ENCODE measurements around the gene USP17L24.
"Not testable (repeated sequence)": the region's sequence is repeated elsewhere in the genome, so short reads cannot be mapped to it uniquely, and the experiment has no call there.

The USP17L24 gene, protein sequence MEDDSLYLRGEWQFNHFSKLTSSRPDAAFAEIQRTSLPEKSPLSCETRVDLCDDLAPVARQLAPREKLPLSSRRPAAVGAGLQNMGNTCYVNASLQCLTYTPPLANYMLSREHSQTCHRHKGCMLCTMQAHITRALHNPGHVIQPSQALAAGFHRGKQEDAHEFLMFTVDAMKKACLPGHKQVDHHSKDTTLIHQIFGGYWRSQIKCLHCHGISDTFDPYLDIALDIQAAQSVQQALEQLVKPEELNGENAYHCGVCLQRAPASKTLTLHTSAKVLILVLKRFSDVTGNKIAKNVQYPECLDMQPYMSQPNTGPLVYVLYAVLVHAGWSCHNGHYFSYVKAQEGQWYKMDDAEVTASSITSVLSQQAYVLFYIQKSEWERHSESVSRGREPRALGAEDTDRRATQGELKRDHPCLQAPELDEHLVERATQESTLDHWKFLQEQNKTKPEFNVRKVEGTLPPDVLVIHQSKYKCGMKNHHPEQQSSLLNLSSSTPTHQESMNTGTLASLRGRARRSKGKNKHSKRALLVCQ

DNA sequence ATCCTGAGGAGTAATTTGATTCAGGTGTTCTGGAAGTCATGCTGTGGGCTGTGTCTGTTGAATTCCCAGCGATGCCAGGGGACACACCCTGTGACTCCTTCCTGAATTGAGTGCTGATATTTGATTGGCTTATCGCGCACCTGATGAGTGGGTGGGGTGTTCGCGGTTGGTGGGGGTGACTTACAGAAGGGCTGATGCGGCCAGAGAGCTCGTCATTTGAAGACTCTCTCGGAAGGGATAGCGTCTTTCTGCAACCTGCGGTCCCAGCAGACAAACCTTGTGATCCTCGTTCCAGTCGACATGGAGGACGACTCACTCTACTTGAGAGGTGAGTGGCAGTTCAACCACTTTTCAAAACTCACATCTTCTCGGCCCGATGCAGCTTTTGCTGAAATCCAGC, at the start of gene USP17L24:
Gene USP17L24, plus strand, starts transcription at position 301 of the 400 bp plus-strand sequence. Its CDS starts 0 bp downstream, at position 301.
- H3K4me1 Mint-ChIP-seq (ENCODE audit: low read depth); H3K36me3 Mint-ChIP-seq (ENCODE audit: low read depth); H3K27me3 Mint-ChIP-seq; DNase-seq; H3K4me3 Mint-ChIP-seq; H3K27ac Mint-ChIP-seq; H3K9me3 Mint-ChIP-seq: not testable (repeated sequence)

DNA sequence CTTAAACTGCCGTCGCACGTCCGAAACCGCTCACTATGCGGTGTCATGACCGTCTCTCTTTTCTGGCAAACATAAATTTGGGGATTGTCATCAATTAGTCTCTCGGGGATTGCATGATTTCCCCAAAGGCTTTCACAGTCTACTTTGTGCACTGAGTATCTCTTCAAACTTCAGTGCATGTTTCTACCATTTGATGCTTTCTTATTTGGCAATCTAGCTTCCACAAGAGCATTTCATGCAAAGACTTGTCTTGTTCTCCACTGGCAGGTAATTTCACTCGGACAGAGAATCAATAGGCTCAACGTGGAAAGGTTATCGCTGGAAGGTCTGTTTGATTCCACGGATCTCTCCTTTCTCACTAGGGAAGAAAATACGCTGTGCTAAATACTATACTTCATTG, 774 bp upstream of the USP17L24 start:
- not testable (repeated sequence) for H3K27me3 Mint-ChIP-seq

DNA sequence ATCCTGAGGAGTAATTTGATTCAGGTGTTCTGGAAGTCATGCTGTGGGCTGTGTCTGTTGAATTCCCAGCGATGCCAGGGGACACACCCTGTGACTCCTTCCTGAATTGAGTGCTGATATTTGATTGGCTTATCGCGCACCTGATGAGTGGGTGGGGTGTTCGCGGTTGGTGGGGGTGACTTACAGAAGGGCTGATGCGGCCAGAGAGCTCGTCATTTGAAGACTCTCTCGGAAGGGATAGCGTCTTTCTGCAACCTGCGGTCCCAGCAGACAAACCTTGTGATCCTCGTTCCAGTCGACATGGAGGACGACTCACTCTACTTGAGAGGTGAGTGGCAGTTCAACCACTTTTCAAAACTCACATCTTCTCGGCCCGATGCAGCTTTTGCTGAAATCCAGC, 4.6 kb downstream of the USP17L24 start, which contains the start of gene USP17L25:
Gene USP17L25, plus strand, starts transcription at position 301 of the 400 bp plus-strand sequence. Its CDS starts 0 bp downstream, at position 301.
- H3K27me3 Mint-ChIP-seq; DNase-seq; H3K4me1 Mint-ChIP-seq (ENCODE audit: low read depth); H3K4me3 Mint-ChIP-seq; H3K36me3 Mint-ChIP-seq (ENCODE audit: low read depth); H3K9me3 Mint-ChIP-seq; H3K27ac Mint-ChIP-seq: not testable (repeated sequence)

More for the DNA sequence above, 774 bp upstream of the USP17L24 start:
- not testable (repeated sequence) for H3K4me3 Mint-ChIP-seq; H3K36me3 Mint-ChIP-seq (ENCODE audit: low read depth); H3K4me1 Mint-ChIP-seq (ENCODE audit: low read depth); H3K9me3 Mint-ChIP-seq; DNase-seq; H3K27ac Mint-ChIP-seq

DNA sequence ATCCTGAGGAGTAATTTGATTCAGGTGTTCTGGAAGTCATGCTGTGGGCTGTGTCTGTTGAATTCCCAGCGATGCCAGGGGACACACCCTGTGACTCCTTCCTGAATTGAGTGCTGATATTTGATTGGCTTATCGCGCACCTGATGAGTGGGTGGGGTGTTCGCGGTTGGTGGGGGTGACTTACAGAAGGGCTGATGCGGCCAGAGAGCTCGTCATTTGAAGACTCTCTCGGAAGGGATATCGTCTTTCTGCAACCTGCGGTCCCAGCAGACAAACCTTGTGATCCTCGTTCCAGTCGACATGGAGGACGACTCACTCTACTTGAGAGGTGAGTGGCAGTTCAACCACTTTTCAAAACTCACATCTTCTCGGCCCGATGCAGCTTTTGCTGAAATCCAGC, 9.4 kb downstream of the USP17L24 start, which contains the start of gene USP17L26:
Gene USP17L26, plus strand, starts transcription at position 301 of the 400 bp plus-strand sequence. Its CDS starts 0 bp downstream, at position 301.
- H3K36me3 Mint-ChIP-seq (ENCODE audit: low read depth); DNase-seq; H3K9me3 Mint-ChIP-seq; H3K27ac Mint-ChIP-seq; H3K27me3 Mint-ChIP-seq; H3K4me3 Mint-ChIP-seq; H3K4me1 Mint-ChIP-seq (ENCODE audit: low read depth): not testable (repeated sequence)

DNA sequence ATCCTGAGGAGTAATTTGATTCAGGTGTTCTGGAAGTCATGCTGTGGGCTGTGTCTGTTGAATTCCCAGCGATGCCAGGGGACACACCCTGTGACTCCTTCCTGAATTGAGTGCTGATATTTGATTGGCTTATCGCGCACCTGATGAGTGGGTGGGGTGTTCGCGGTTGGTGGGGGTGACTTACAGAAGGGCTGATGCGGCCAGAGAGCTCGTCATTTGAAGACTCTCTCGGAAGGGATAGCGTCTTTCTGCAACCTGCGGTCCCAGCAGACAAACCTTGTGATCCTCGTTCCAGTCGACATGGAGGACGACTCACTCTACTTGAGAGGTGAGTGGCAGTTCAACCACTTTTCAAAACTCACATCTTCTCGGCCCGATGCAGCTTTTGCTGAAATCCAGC, 14.1 kb downstream of the USP17L24 start, which contains the start of gene USP17L5:
Gene USP17L5, plus strand, starts transcription at position 301 of the 400 bp plus-strand sequence. Its CDS starts 0 bp downstream, at position 301.
- H3K27me3 Mint-ChIP-seq; DNase-seq; H3K4me1 Mint-ChIP-seq (ENCODE audit: low read depth); H3K4me3 Mint-ChIP-seq; H3K9me3 Mint-ChIP-seq; H3K36me3 Mint-ChIP-seq (ENCODE audit: low read depth); H3K27ac Mint-ChIP-seq: not testable (repeated sequence)

DNA sequence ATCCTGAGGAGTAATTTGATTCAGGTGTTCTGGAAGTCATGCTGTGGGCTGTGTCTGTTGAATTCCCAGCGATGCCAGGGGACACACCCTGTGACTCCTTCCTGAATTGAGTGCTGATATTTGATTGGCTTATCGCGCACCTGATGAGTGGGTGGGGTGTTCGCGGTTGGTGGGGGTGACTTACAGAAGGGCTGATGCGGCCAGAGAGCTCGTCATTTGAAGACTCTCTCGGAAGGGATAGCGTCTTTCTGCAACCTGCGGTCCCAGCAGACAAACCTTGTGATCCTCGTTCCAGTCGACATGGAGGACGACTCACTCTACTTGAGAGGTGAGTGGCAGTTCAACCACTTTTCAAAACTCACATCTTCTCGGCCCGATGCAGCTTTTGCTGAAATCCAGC, 18.9 kb downstream of the USP17L24 start, which contains the start of gene USP17L27:
Gene USP17L27, plus strand, starts transcription at position 301 of the 400 bp plus-strand sequence. Its CDS starts 0 bp downstream, at position 301.
- H3K36me3 Mint-ChIP-seq (ENCODE audit: low read depth); DNase-seq; H3K27me3 Mint-ChIP-seq; H3K4me1 Mint-ChIP-seq (ENCODE audit: low read depth); H3K9me3 Mint-ChIP-seq; H3K4me3 Mint-ChIP-seq; H3K27ac Mint-ChIP-seq: not testable (repeated sequence)

DNA sequence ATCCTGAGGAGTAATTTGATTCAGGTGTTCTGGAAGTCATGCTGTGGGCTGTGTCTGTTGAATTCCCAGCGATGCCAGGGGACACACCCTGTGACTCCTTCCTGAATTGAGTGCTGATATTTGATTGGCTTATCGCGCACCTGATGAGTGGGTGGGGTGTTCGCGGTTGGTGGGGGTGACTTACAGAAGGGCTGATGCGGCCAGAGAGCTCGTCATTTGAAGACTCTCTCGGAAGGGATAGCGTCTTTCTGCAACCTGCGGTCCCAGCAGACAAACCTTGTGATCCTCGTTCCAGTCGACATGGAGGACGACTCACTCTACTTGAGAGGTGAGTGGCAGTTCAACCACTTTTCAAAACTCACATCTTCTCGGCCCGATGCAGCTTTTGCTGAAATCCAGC, 23.6 kb downstream of the USP17L24 start, which contains the start of gene USP17L28:
Gene USP17L28, plus strand, starts transcription at position 301 of the 400 bp plus-strand sequence. Its CDS starts 0 bp downstream, at position 301.
- not testable (repeated sequence) for H3K27me3 Mint-ChIP-seq; DNase-seq; H3K27ac Mint-ChIP-seq; H3K36me3 Mint-ChIP-seq (ENCODE audit: low read depth); H3K4me1 Mint-ChIP-seq (ENCODE audit: low read depth); H3K4me3 Mint-ChIP-seq; H3K9me3 Mint-ChIP-seq

DNA sequence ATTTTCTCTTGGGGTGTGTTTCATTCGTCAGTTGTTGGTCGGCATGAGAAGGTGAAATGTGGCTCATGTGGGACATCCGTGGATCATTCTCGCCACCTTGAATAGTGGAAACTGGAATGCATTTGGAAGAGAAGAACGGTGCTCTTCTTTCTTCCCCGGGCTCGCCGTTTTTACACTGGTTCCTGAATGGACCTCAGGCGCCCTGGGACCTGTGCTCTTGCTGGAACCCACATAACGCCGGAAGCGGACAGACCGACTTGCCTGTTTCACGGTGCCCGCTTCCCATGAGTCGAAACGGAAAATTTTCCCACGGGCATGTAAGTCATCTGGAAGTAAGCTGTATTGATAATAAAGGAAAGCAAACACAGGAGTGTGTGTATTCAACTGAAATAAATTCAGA, 25.9 kb downstream of the USP17L24 start:
- H3K4me3 Mint-ChIP-seq; H3K9me3 Mint-ChIP-seq; H3K27me3 Mint-ChIP-seq; H3K4me1 Mint-ChIP-seq (ENCODE audit: low read depth); DNase-seq; H3K27ac Mint-ChIP-seq; H3K36me3 Mint-ChIP-seq (ENCODE audit: low read depth): not testable (repeated sequence)

DNA sequence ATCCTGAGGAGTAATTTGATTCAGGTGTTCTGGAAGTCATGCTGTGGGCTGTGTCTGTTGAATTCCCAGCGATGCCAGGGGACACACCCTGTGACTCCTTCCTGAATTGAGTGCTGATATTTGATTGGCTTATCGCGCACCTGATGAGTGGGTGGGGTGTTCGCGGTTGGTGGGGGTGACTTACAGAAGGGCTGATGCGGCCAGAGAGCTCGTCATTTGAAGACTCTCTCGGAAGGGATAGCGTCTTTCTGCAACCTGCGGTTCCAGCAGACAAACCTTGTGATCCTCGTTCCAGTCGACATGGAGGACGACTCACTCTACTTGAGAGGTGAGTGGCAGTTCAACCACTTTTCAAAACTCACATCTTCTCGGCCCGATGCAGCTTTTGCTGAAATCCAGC, 28.4 kb downstream of the USP17L24 start, which contains the start of gene USP17L29:
Gene USP17L29, plus strand, starts transcription at position 301 of the 400 bp plus-strand sequence. Its CDS starts 0 bp downstream, at position 301.
- H3K36me3 Mint-ChIP-seq (ENCODE audit: low read depth): not testable (repeated sequence)

DNA sequence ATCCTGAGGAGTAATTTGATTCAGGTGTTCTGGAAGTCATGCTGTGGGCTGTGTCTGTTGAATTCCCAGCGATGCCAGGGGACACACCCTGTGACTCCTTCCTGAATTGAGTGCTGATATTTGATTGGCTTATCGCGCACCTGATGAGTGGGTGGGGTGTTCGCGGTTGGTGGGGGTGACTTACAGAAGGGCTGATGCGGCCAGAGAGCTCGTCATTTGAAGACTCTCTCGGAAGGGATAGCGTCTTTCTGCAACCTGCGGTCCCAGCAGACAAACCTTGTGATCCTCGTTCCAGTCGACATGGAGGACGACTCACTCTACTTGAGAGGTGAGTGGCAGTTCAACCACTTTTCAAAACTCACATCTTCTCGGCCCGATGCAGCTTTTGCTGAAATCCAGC, 37.9 kb downstream of the USP17L24 start, which contains the start of gene USP17L30:
Gene USP17L30, plus strand, starts transcription at position 301 of the 400 bp plus-strand sequence. Its CDS starts 0 bp downstream, at position 301.
- not testable (repeated sequence) for H3K4me1 Mint-ChIP-seq (ENCODE audit: low read depth); H3K36me3 Mint-ChIP-seq (ENCODE audit: low read depth); H3K9me3 Mint-ChIP-seq

More for the DNA sequence above, 28.4 kb downstream of the USP17L24 start, which contains the start of gene USP17L29:
- not testable (repeated sequence) for H3K4me3 Mint-ChIP-seq; H3K9me3 Mint-ChIP-seq; H3K4me1 Mint-ChIP-seq (ENCODE audit: low read depth); H3K27me3 Mint-ChIP-seq; DNase-seq; H3K27ac Mint-ChIP-seq

More for the DNA sequence above, 37.9 kb downstream of the USP17L24 start, which contains the start of gene USP17L30:
- not testable (repeated sequence) for DNase-seq, H3K27me3 Mint-ChIP-seq, H3K27ac Mint-ChIP-seq, H3K4me3 Mint-ChIP-seq

Data from activated T-cell treated with anti-CD3 and anti-CD28 coated beads, Interleukin-2, amount 50 U/mL, for 24 hours (primary cell).